ENCODE measurements around the gene F13A1. TPM values are rescaled to one million over a fixed set of nuclear protein-coding genes. Genes with fewer than 3 reads are reported as not detected.

F13A1 gene
- total RNA-seq, 1 experiment from 2014 or later = not detected

DNA sequence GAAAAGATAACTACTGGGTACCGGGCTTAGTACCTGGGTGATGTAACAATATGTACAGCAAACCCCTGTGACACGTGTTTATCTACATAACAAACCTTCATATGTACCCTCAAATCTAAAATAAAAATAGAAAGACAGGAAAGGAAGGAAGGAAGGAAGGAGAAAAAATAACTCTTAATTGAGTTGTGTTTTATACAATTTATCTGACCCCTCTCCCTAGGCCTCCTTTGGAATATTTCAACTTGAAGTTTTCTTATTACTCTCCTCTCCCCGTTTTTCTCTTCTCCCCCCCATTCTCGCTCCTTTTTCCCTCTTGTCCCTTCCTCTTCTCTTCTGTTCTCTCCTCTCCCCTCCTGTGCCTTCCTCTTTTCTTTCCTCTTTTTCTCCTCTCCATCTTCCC is 156.1 kb downstream of the F13A1 start:
- intact Hi-C loops (cut with micrococcal nuclease; ENCODE audit: unreplicated experiment) = no loop called here
- H3K27ac Mint-ChIP-seq (ENCODE audit: unreplicated experiment) = no peak overlapping the region

DNA sequence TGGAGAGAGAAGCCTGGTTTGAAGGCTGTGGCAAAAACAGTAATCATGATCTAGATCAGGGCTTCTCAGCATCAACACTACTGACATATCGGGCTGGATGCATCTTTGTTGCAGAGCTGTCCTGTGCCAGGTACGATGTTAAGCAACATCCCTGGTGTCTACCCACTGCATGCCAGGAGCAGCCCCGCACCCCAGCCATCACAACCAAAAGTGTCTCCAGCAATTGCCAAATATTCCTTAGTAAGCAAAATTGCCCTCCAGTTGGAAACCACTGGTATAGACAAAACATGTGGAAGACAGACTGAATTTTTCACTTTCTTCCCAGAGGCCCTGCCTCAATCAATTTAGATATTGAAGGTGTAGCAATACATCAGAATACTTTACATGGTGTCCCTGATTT is 166.1 kb downstream of the F13A1 start:
- no peak for DNase-seq
- intact Hi-C loops (cut with micrococcal nuclease; ENCODE audit: unreplicated experiment) = no loop called here
- TF ChIP-seq, protein P1, sequence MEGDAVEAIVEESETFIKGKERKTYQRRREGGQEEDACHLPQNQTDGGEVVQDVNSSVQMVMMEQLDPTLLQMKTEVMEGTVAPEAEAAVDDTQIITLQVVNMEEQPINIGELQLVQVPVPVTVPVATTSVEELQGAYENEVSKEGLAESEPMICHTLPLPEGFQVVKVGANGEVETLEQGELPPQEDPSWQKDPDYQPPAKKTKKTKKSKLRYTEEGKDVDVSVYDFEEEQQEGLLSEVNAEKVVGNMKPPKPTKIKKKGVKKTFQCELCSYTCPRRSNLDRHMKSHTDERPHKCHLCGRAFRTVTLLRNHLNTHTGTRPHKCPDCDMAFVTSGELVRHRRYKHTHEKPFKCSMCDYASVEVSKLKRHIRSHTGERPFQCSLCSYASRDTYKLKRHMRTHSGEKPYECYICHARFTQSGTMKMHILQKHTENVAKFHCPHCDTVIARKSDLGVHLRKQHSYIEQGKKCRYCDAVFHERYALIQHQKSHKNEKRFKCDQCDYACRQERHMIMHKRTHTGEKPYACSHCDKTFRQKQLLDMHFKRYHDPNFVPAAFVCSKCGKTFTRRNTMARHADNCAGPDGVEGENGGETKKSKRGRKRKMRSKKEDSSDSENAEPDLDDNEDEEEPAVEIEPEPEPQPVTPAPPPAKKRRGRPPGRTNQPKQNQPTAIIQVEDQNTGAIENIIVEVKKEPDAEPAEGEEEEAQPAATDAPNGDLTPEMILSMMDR (IDR thresholded peaks at IDR 0.05; ENCODE audit: unreplicated experiment) = no peak
- H3K27ac Mint-ChIP-seq (ENCODE audit: unreplicated experiment) = no peak overlapping the region
- CTCF ChIA-PET = no interaction called here
- peaks cover 15% of the 10 kb centered on the region for H3K27me3 Mint-ChIP-seq (ENCODE audit: unreplicated experiment)
- no TSS peak for BruUV-seq (replicated peaks)
- peaks cover 2% of the 10 kb centered on the region for H3K9me3 Mint-ChIP-seq (ENCODE audit: low read depth, unreplicated experiment)
- H3K4me1 Mint-ChIP-seq (ENCODE audit: low read depth, unreplicated experiment) = no peaks in the 10 kb centered on the region
- H3K4me3 Mint-ChIP-seq (ENCODE audit: low read depth, unreplicated experiment) = no peak overlapping the region
- no peaks in the 10 kb centered on the region for H3K36me3 Mint-ChIP-seq (ENCODE audit: insufficient read depth, unreplicated experiment)

More for the DNA sequence above, 156.1 kb downstream of the F13A1 start:
- no peaks in the 10 kb centered on the region for H3K4me1 Mint-ChIP-seq (ENCODE audit: low read depth, unreplicated experiment)
- no peaks in the 10 kb centered on the region for H3K9me3 Mint-ChIP-seq (ENCODE audit: low read depth, unreplicated experiment)
- no TSS peak for BruUV-seq (replicated peaks)
- H3K36me3 Mint-ChIP-seq (ENCODE audit: insufficient read depth, unreplicated experiment) = peaks cover 4% of the 10 kb centered on the region
- H3K4me3 Mint-ChIP-seq (ENCODE audit: low read depth, unreplicated experiment) = no peak overlapping the region
- CTCF ChIA-PET = no interaction called here
- DNase-seq = no peak
- H3K27me3 Mint-ChIP-seq (ENCODE audit: unreplicated experiment) = peaks cover 21% of the 10 kb centered on the region
- TF ChIP-seq, protein P1 (IDR thresholded peaks at IDR 0.05; ENCODE audit: unreplicated experiment) = no peak

DNA sequence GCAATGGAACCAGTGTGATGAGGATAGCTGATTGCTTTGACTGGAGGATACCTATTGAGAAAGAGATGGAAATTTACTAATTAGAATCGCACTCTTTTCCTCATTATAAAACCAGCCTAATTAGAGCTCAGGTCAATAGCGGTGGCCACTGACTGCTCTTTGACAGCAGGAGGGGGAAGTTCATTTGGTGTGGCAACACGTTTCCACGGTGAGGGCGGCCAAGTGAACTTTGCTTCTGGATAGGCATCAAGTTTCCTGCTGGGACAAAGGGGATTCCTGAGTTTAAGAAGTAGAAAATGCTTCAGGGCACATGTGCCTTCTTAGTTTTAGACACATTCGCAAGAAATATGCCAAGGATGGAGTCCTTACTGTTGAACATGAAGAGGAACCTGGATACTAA is 168.4 kb downstream of the F13A1 start:
- Mint-ChIP-seq H3K27ac (ENCODE audit: unreplicated experiment) (no peak overlapping the region), H3K36me3 (ENCODE audit: insufficient read depth, unreplicated experiment) (no peaks in the 10 kb centered on the region), H3K9me3 (ENCODE audit: low read depth, unreplicated experiment) (peaks cover 2% of the 10 kb centered on the region), H3K4me1 (ENCODE audit: low read depth, unreplicated experiment) (no peaks in the 10 kb centered on the region), H3K4me3 (ENCODE audit: low read depth, unreplicated experiment) (no peak overlapping the region), H3K27me3 (ENCODE audit: unreplicated experiment) (peaks cover 15% of the 10 kb centered on the region)
- no TSS peak for BruUV-seq (replicated peaks)
- DNase-seq = no peak
- intact Hi-C loops (cut with micrococcal nuclease; ENCODE audit: unreplicated experiment) = no loop called here
- TF ChIP-seq, protein P1 (IDR thresholded peaks at IDR 0.05; ENCODE audit: unreplicated experiment) = no peak
- CTCF ChIA-PET = no interaction called here

DNA sequence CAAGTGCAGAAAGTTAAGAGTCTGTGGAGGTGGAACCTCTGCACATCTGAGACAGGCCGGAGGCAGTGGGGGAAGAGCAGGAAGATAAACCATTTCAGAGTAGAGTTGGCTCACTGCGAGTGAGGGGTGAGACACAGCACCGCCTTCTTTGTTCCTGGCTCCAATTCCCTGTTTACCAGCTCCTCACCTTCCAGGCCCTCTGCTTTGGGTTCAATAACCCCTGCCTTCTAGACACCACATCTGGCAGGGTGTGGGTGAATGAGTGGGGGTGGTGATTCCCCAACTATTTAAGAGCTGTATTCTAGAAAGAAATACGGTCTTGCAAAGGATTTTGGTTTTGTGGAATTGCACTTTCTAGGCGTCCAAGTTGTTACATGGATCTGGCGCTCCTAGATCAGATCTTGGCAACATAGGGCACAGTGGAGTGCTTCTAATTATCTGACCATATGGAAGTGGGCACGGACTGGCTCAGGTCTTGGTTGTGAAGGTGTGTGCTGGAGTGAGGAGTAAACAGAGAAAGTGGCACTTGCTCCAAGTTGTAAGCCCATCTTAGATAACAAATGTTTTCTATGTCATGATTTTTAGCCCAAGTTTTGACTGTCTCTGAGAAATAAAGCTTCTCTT is 172.2 kb downstream of the F13A1 start:
- intact Hi-C loops (cut with micrococcal nuclease; ENCODE audit: unreplicated experiment) = no loop called here
- TF ChIP-seq, protein P1 (IDR thresholded peaks at IDR 0.05; ENCODE audit: unreplicated experiment) = no peak
- no peak overlapping the region for H3K27ac Mint-ChIP-seq (ENCODE audit: unreplicated experiment)
- no peak overlapping the region for H3K4me3 Mint-ChIP-seq (ENCODE audit: low read depth, unreplicated experiment)
- H3K4me1 Mint-ChIP-seq (ENCODE audit: low read depth, unreplicated experiment) = no peaks in the 10 kb centered on the region
- H3K9me3 Mint-ChIP-seq (ENCODE audit: low read depth, unreplicated experiment) = peaks cover 2% of the 10 kb centered on the region
- H3K27me3 Mint-ChIP-seq (ENCODE audit: unreplicated experiment) = peaks cover 15% of the 10 kb centered on the region
- CTCF ChIA-PET = no interaction called here
- DNase-seq = no peak
- no TSS peak for BruUV-seq (replicated peaks)
- no peaks in the 10 kb centered on the region for H3K36me3 Mint-ChIP-seq (ENCODE audit: insufficient read depth, unreplicated experiment)

Data from Calu3 (cell line).